Prostate gland (tissue), 2 donors: ENCODE results near the gene IFIT1.

Experiments
- POLR2AphosphoS5 ChIP-seq: sonication (generic); formaldehyde crosslinking; IDR thresholded peaks from one replicate; pipeline ENCODE4 v1.6.1; 2017; ENCODE audit warnings: antibody characterized with exemption
- TF ChIP-seq, protein P1 (sequence below), 4 experiments: fragments of 200-600 bp in 2 of 4; fragments of 450-650 bp in 2 of 4; sonication (generic) in 2 of 4; IDR thresholded peaks; 1 replicate in 3 of 4; 2 replicates in 1 of 4; pipeline ENCODE4 v1.5.1; 2016 to 2019; ENCODE audit warnings: antibody characterized with exemption in 4 of 4, mild to moderate bottlenecking in 2 of 4, moderate library complexity in 2 of 4

DNA sequence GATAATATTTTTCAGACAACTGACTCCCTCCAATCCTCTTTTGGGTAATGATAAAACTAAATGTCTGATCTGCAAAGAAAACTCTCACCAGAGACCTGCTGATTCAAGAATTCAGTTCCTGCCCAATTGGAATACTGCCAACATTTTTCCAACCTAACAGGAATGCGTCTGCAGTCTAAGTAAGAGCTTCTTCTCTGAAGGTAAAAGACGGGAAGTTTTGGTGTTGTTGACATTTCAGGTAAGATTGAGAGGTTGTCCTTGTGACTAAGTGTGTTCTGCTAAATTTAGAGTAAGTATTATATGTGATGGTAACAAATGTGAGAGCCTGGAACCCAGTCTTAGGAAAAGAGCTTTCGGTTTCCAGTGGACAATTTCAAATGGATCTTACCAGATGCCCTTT, 39.6 kb downstream of the IFIT1 start:
- TF ChIP-seq POLR2AphosphoS5, result no peak
- TF ChIP-seq, protein P1, sequence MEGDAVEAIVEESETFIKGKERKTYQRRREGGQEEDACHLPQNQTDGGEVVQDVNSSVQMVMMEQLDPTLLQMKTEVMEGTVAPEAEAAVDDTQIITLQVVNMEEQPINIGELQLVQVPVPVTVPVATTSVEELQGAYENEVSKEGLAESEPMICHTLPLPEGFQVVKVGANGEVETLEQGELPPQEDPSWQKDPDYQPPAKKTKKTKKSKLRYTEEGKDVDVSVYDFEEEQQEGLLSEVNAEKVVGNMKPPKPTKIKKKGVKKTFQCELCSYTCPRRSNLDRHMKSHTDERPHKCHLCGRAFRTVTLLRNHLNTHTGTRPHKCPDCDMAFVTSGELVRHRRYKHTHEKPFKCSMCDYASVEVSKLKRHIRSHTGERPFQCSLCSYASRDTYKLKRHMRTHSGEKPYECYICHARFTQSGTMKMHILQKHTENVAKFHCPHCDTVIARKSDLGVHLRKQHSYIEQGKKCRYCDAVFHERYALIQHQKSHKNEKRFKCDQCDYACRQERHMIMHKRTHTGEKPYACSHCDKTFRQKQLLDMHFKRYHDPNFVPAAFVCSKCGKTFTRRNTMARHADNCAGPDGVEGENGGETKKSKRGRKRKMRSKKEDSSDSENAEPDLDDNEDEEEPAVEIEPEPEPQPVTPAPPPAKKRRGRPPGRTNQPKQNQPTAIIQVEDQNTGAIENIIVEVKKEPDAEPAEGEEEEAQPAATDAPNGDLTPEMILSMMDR (IDR thresholded peaks at IDR 0.05), result no peak
